H9 (cell line): ENCODE results near the gene PLCH1. TPM values are rescaled to one million over a fixed set of nuclear protein-coding genes. Genes with fewer than 3 reads are reported as not detected.

ENCODE experiments used
- DNase-seq: peaks from one replicate; pipeline ENCODE4 v3.0.0-alpha.2; 2017
- H2AFZ ChIP-seq: one replicate; pipeline ENCODE4 v1.6.1; 2013; ENCODE audit warnings: mild to moderate bottlenecking, low read length, control low read depth, moderate library complexity
- H2AK5ac ChIP-seq: 2 replicates; pipeline ENCODE4 v1.6.1; 2013; ENCODE audit warnings: low read length, control low read depth, mixed read lengths; ENCODE audit not compliant: insufficient read length
- H2BK120ac ChIP-seq: one replicate; pipeline ENCODE4 v1.6.1; 2013; ENCODE audit warnings: low read depth, mild to moderate bottlenecking, low read length, control low read depth, inconsistent platforms; ENCODE audit not compliant: poor library complexity, severe bottlenecking
- H2BK12ac ChIP-seq: 2 replicates; pipeline ENCODE4 v1.6.1; 2013; ENCODE audit warnings: low read length, control low read depth, mixed read lengths, low read depth; ENCODE audit not compliant: insufficient read length
- H2BK15ac ChIP-seq: 2 replicates; pipeline ENCODE4 v1.6.1; 2013; ENCODE audit warnings: low read depth, low read length, control low read depth
- H2BK20ac ChIP-seq: one replicate; pipeline ENCODE4 v1.6.1; 2013; ENCODE audit warnings: low read depth, mild to moderate bottlenecking, low read length, control low read depth, inconsistent platforms; ENCODE audit not compliant: poor library complexity, severe bottlenecking
- H2BK5ac ChIP-seq: 2 replicates; pipeline ENCODE4 v1.6.1; 2013; ENCODE audit warnings: low read length, control low read depth, mixed read lengths; ENCODE audit not compliant: insufficient read length
- H3K14ac ChIP-seq: 2 replicates; pipeline ENCODE4 v1.6.1; 2013; ENCODE audit warnings: low read length, control low read depth; ENCODE audit not compliant: insufficient read depth
- H3K18ac ChIP-seq: 2 replicates; pipeline ENCODE4 v1.6.1; 2013; ENCODE audit warnings: low read depth, mild to moderate bottlenecking, mixed read lengths, low read length, control low read depth; ENCODE audit not compliant: insufficient read length
- H3K23ac ChIP-seq: 2 replicates; pipeline ENCODE4 v1.6.1; 2013; ENCODE audit warnings: low read length, control low read depth, mixed read lengths, low read depth; ENCODE audit not compliant: insufficient read length
- H3K23me2 ChIP-seq: 2 replicates; pipeline ENCODE4 v1.6.1; 2013; ENCODE audit warnings: low read depth, mild to moderate bottlenecking, mixed read lengths, low read length, control low read depth; ENCODE audit not compliant: insufficient read length, poor library complexity, severe bottlenecking
- H3K27ac ChIP-seq: 2 replicates; pipeline ENCODE4 v1.5.1; 2013; ENCODE audit warnings: low read length, control low read depth, mixed read lengths, low read depth; ENCODE audit not compliant: insufficient read length
- H3K27me3 ChIP-seq: 2 replicates; pipeline ENCODE4 v1.6.1; 2013; ENCODE audit warnings: low read length, control low read depth, inconsistent platforms; ENCODE audit not compliant: insufficient read depth
- H3K4ac ChIP-seq: 2 replicates; pipeline ENCODE4 v1.6.1; 2013; ENCODE audit warnings: low read depth, mild to moderate bottlenecking, control low read depth, inconsistent platforms, low read length, moderate library complexity
- H3K4me1 ChIP-seq: 2 replicates; pipeline ENCODE4 v1.6.1; 2013; ENCODE audit warnings: low read length, control low read depth, inconsistent platforms; ENCODE audit not compliant: insufficient read depth
- H3K4me2 ChIP-seq: 2 replicates; pipeline ENCODE4 v1.6.1; 2013; ENCODE audit warnings: low read length, control low read depth, mixed read lengths; ENCODE audit not compliant: insufficient read length, insufficient read depth
- H3K56ac ChIP-seq: 2 replicates; pipeline ENCODE4 v1.6.1; 2013; ENCODE audit warnings: low read depth, mild to moderate bottlenecking, mixed read lengths, low read length, control low read depth; ENCODE audit not compliant: insufficient read length
- H3K79me1 ChIP-seq: 2 replicates; pipeline ENCODE4 v1.6.1; 2013; ENCODE audit warnings: low read depth, mild to moderate bottlenecking, moderate library complexity, low read length, control low read depth, inconsistent platforms; ENCODE audit not compliant: insufficient read depth, poor library complexity, severe bottlenecking
- H3K79me2 ChIP-seq: 2 replicates; pipeline ENCODE4 v1.6.1; 2013; ENCODE audit warnings: low read length, control low read depth, inconsistent platforms; ENCODE audit not compliant: insufficient read depth
- H3K9ac ChIP-seq: 2 replicates; pipeline ENCODE4 v1.6.1; 2013; ENCODE audit warnings: low read length, control low read depth, mixed read lengths; ENCODE audit not compliant: insufficient read length; ENCODE audit errors: extremely low read depth
- H3K9me3 ChIP-seq: one replicate; pipeline ENCODE4 v1.6.1; 2013; ENCODE audit warnings: low read depth, low read length, inconsistent platforms; ENCODE audit not compliant: control insufficient read depth
- H3T11ph ChIP-seq: one replicate; pipeline ENCODE4 v1.6.1; 2013; ENCODE audit warnings: mild to moderate bottlenecking, low read length, control low read depth, inconsistent platforms
- H4K20me1 ChIP-seq: one replicate; pipeline ENCODE4 v1.6.1; 2013; ENCODE audit not compliant: control insufficient read depth, insufficient read length, insufficient read depth
- H4K5ac ChIP-seq: 2 replicates; pipeline ENCODE4 v1.6.1; 2013; ENCODE audit warnings: low read depth, mild to moderate bottlenecking, mixed read lengths, low read length, control low read depth; ENCODE audit not compliant: insufficient read length
- H4K8ac ChIP-seq: replicated peaks from 2 replicates; pipeline ENCODE4 v1.6.1; 2013; ENCODE audit warnings: low read length, control low read depth, mixed read lengths, low read depth; ENCODE audit not compliant: insufficient read length
- H4K91ac ChIP-seq: 2 replicates; pipeline ENCODE4 v1.6.1; 2013; ENCODE audit warnings: low read depth, mild to moderate bottlenecking, moderate library complexity, mixed read lengths, low read length, control low read depth; ENCODE audit not compliant: insufficient read length
- H3K27ac Mint-ChIP-seq, 3 experiments: 2 replicates in 2 of 3; 3 replicates in 1 of 3; pipeline ENCODE4 v1.8.0; 2020 to 2021; ENCODE audit warnings: mixed read lengths in 3 of 3, mild to moderate bottlenecking in 1 of 3, moderate library complexity in 1 of 3
- H3K27me3 Mint-ChIP-seq: 2 replicates; pipeline ENCODE4 v1.8.0; 2021; ENCODE audit warnings: low read depth, mild to moderate bottlenecking, moderate library complexity, mixed read lengths
- H3K36me3 Mint-ChIP-seq, 3 experiments: 2 replicates in 2 of 3; 3 replicates in 1 of 3; pipeline ENCODE4 v1.8.0; 2020 to 2021; ENCODE audit warnings: low read depth in 3 of 3, mixed read lengths in 3 of 3; ENCODE audit not compliant: insufficient read depth in 1 of 3
- H3K4me1 Mint-ChIP-seq, 2 experiments: 2 replicates each; pipeline ENCODE4 v1.8.0; 2020; ENCODE audit warnings: mixed read lengths in 2 of 2
- H3K4me3 Mint-ChIP-seq, 2 experiments: 2 replicates in 1 of 2; 3 replicates in 1 of 2; pipeline ENCODE4 v1.8.0; 2020 to 2021; ENCODE audit warnings: mild to moderate bottlenecking in 2 of 2, mixed read lengths in 2 of 2, moderate library complexity in 1 of 2
- H3K9me3 Mint-ChIP-seq, 2 experiments: 2 replicates in 1 of 2; 3 replicates in 1 of 2; pipeline ENCODE4 v1.8.0; 2020; ENCODE audit warnings: mild to moderate bottlenecking in 2 of 2, mixed read lengths in 2 of 2, moderate library complexity in 1 of 2
- CTCF ChIP-seq: fragments of 200-600 bp; sonication (generic); conservative IDR thresholded peaks from 3 replicates; pipeline ENCODE4 v1.8.0; 2021; ENCODE audit warnings: antibody characterized with exemption, mild to moderate bottlenecking
- WGBS: extraction: QIAGEN DNeasy Blood & Tissue Kit; methylation state at CpG from one replicate; pipeline ENCODE4 v1.1.7; 2013; ENCODE audit warnings: missing lambda C conversion rate, low lambda C conversion rate, mixed read lengths; ENCODE audit not compliant: insufficient read length; ENCODE audit errors: extremely low coverage; 5-methylcytosine and 5-hydroxymethylcytosine counted together
- total RNA-seq: library from RNA; stranded (reverse); gene quantifications from 2 replicates; pipeline ENCODE4 v1.2.1, GENCODE V29; 2021

PLCH1 gene
- total RNA-seq, 1 experiment from 2014 or later, result 19.0 TPM

- H3K27me3 Mint-ChIP-seq, result peaks cover 8% of the 10 kb centered on the region
- H3K4me1 Mint-ChIP-seq, result 0 out of 4 replicates have a peak, but pooled peaks cover 0 to 5% of the 10 kb centered on the region in 2 experiments
- Histone ChIP-seq H3K79me2 (no peaks in the 10 kb centered on the region), H3K27me3 (no peaks in the 10 kb centered on the region), H2BK15ac (no peak overlapping the region), H4K5ac (no peak overlapping the region), H3K27ac (no peak overlapping the region), H3K23ac (no peak overlapping the region), H4K8ac (no peak overlapping the region), H3K14ac (no peak overlapping the region), H3K9me3 (no peaks in the 10 kb centered on the region), H3K79me1 (no peaks in the 10 kb centered on the region), H3K4ac (no peak overlapping the region), H2BK20ac (no peak overlapping the region), H2BK12ac (no peak overlapping the region), H3K56ac (no peak overlapping the region), H3K4me2 (no peak overlapping the region), H2AK5ac (no peak overlapping the region), H2BK5ac (no peak overlapping the region), H4K91ac (no peak overlapping the region), H2AFZ (no peak overlapping the region), H4K20me1 (no peaks in the 10 kb centered on the region), H3K18ac (no peak overlapping the region), H3T11ph (no peak overlapping the region), H2BK120ac (no peak overlapping the region), H3K4me1 (no peaks in the 10 kb centered on the region), H3K9ac (no peak overlapping the region), H3K23me2 (no peaks in the 10 kb centered on the region)
- no peak overlapping the region for H3K4me3 Mint-ChIP-seq
- DNase-seq, result no peak
- peaks cover 0 to 2% (median 0%) of the 10 kb centered on the region in 3 experiments; a peak in 1 of 7 replicates for H3K36me3 Mint-ChIP-seq
- no peaks in the 10 kb centered on the region; a peak in 1 of 5 replicates for H3K9me3 Mint-ChIP-seq
- WGBS, result no CpG with 5 or more reads among the region's 1 CpG
- no peak for TF ChIP-seq CTCF
- no peak overlapping the region for H3K27ac Mint-ChIP-seq
Measured at GRCh38 chr3:155350571-155350970, 394.3 kb downstream of the PLCH1 start.
